ENCODE measurements around the gene PITX1. TPM values are rescaled to one million over a fixed set of nuclear protein-coding genes. Genes with fewer than 3 reads are reported as not detected.

PITX1 gene
- total RNA-seq, 1 experiment from 2014 or later, result 31.0 TPM

- no peak overlapping the region for H3K27ac ChIP-seq (ENCODE audit: low read depth, low read length)
- H3K27me3 ChIP-seq (ENCODE audit: insufficient read depth, low read length), result no peaks in the 10 kb centered on the region
- ChIA-PET CTCF (no interaction called here), RAD21 (ENCODE audit: low non-redundant PET in 1 of 2, low total read pairs in 2 of 2, uncharacterized antibody in 2 of 2, unreplicated experiment in 2 of 2) (no interaction called here), POLR2A (no interaction called here)
- DNase-seq (ENCODE audit: low read depth, low spot score), result no peak
- H3K9me3 ChIP-seq (ENCODE audit: control insufficient read depth in 1 of 2, insufficient read depth in 1 of 2, low read depth in 1 of 2, low read length in 2 of 2), result no peaks in the 10 kb centered on the region
- no peak overlapping the region for H3K4me3 ChIP-seq (replicated peaks in 1 of 2; ENCODE audit: low read depth in 1 of 2, low read length in 2 of 2)
- no peak overlapping the region for H3K9ac ChIP-seq (ENCODE audit: low read length)
- no peaks in the 10 kb centered on the region for H3K79me2 ChIP-seq (ENCODE audit: insufficient read depth, low read length)
- no peaks in the 10 kb centered on the region for H3K9me2 ChIP-seq (ENCODE audit: insufficient read depth)
- no peak overlapping the region for H3K4me2 ChIP-seq (ENCODE audit: low read length)
- peaks cover 0 to 8% of the 10 kb centered on the region in 2 experiments; a peak in 1 of 4 replicates for H3K4me1 ChIP-seq (ENCODE audit: control insufficient read depth in 1 of 2, insufficient read depth in 2 of 2, low read length in 2 of 2)
- TF ChIP-seq POLR2AphosphoS5 (IDR thresholded peaks at IDR 0.05; ENCODE audit: low read depth, low read length), result no peak
- TF ChIP-seq CTCF (IDR thresholded peaks at IDR 0.05 in 2 of 3, conservative IDR thresholded peaks at IDR 0.05 in 1 of 3; ENCODE audit: borderline replicate concordance in 1 of 3, insufficient read depth in 1 of 3, low read depth in 2 of 3, low read length in 2 of 3), result no peak
- no peak for TF ChIP-seq ZBTB33 (IDR thresholded peaks at IDR 0.05; ENCODE audit: extremely low read depth, insufficient replicate concordance, low read length)
- no peak for TF ChIP-seq MAX (IDR thresholded peaks at IDR 0.05)
- no peak for TF ChIP-seq ZFX (IDR thresholded peaks at IDR 0.05)
- no peak for TF ChIP-seq EZH2phosphoT487 (IDR thresholded peaks at IDR 0.05; ENCODE audit: borderline replicate concordance)
- TF ChIP-seq SP1 (IDR thresholded peaks at IDR 0.05; ENCODE audit: low read depth), result no peak
- TF ChIP-seq TCF7L2 (IDR thresholded peaks at IDR 0.05; ENCODE audit: borderline replicate concordance, extremely low read depth, insufficient read depth, insufficient read length), result no peak
- TF ChIP-seq SRF (IDR thresholded peaks at IDR 0.05; ENCODE audit: low read depth), result no peak
- no peak for TF ChIP-seq RAD21 (IDR thresholded peaks at IDR 0.05; ENCODE audit: low read depth)
- no peak for TF ChIP-seq YY1 (IDR thresholded peaks at IDR 0.05; ENCODE audit: extremely low read depth, insufficient replicate concordance, low read depth, low read length)
- no peak for TF ChIP-seq SIN3A (IDR thresholded peaks at IDR 0.05; ENCODE audit: low read depth)
- no peak for TF ChIP-seq ELF1 (IDR thresholded peaks at IDR 0.05; ENCODE audit: borderline replicate concordance, low read depth)
- TF ChIP-seq EZH2 (IDR thresholded peaks at IDR 0.05), result no peak
- no peak for TF ChIP-seq ATF3 (IDR thresholded peaks at IDR 0.05)
- no peaks in the 10 kb centered on the region for H4K20me1 ChIP-seq (ENCODE audit: insufficient read depth)
- H2AFZ ChIP-seq (ENCODE audit: low read depth, low read length, poor library complexity, severe bottlenecking), result no peak overlapping the region
- intact Hi-C loops (cut with micrococcal nuclease), result no loop called here
- H3K36me3 ChIP-seq (ENCODE audit: control insufficient read depth in 1 of 2, insufficient read depth in 2 of 2, low read length in 2 of 2), result no peaks in the 10 kb centered on the region
- no TSS peak for BruUV-seq (replicated peaks)
- ATAC-seq, result no peak
Observed at GRCh38 chr5:135051399-135051798, 17.4 kb upstream of the PITX1 start.
